Spleen (tissue), 3 donors: ENCODE measurements around the gene ADORA1.

Source experiments
- POLR2A ChIP-seq, 3 donors: fragments of 450-650 bp; IDR thresholded peaks; one replicate each; pipeline ENCODE4 v1.5.1; 2017; ENCODE audit warnings: antibody characterized with exemption in 3 of 3, mild to moderate bottlenecking in 1 of 3
- POLR2AphosphoS5 ChIP-seq, 3 donors: sonication (generic); formaldehyde crosslinking; IDR thresholded peaks; one replicate each; pipeline ENCODE4 v1.5.1; 2017; ENCODE audit warnings: antibody characterized with exemption in 3 of 3

DNA sequence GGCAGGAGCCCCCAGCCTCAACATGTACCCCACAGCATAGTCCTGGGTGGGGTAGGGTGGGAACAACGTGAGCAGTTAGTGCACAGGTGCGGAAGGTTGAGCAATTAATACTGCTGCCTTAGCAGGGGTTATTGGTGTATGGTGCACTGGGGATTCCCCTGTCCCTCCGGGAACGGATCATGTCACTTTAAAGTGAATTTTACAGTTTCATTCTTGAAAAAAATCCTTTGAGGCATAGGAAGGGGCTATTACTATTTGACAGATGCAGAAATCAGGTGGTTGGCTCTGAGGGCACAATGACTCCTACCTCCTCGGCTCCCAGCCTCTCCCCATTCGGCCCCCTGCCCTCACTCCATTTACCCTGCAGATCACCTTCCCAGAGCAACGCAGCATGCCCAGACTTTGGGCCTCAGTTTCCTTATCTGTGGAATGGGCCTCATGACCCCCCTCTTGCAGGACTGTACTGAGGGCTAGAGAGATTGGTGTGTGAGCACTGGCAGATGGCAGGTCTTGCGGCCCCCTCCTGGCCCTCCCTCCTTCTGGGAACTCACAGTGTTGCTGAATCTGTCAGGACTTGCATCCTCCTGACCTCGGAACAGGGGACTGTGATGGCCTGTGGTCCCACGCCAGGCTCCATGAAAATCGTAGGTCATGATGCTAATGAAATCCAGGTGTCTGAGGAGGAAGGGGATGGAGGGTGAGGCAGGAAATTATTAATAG lies 53.2 kb downstream of the ADORA1 start:
- no peak for TF ChIP-seq POLR2A (IDR thresholded peaks at IDR 0.05)
- no peak for TF ChIP-seq POLR2AphosphoS5 (IDR thresholded peaks at IDR 0.05)
